Activated T-helper 1 cell treated with Interleukin-2 at 50 U/mL for 16 hours (primary cell): ENCODE results near the gene TRMT2A.

Experiments used
- DNase-seq: peaks from one replicate; pipeline ENCODE4 v3.0.0-alpha.2; 2020; ENCODE audit warnings: low read depth

TRMT2A gene

GRCh38 chr22:20135265-20135664 lies 18.2 kb upstream of the TRMT2A start:
- no peak for DNase-seq

- DNase-seq = no peak
These were observed 17.0 kb upstream of the TRMT2A start for GRCh38 chr22:20133930-20134549.

- DNase-seq = no peak
These were observed 15.7 kb upstream of the TRMT2A start for GRCh38 chr22:20132686-20133246.

- DNase-seq = no peak
These were observed 15.0 kb upstream of the TRMT2A start for GRCh38 chr22:20131859-20132685.

- peak; percentile 31 for DNase-seq
These were observed 14.5 kb upstream of the TRMT2A start, which contains the start of gene ZDHHC8 for GRCh38 chr22:20131597-20131858. Gene ZDHHC8 (plus strand): TSS chr22:20131804. CDS start chr22:20131948, 144 bp downstream.

- DNase-seq = peak; percentile 75
These were observed 13.9 kb upstream of the TRMT2A start for GRCh38 chr22:20130731-20131596.

GRCh38 chr22:20130319-20130718 lies 13.3 kb upstream of the TRMT2A start:
- no peak for DNase-seq

GRCh38 chr22:20129747-20130014 lies 12.7 kb upstream of the TRMT2A start:
- no peak for DNase-seq

- peak; percentile 26 for DNase-seq
These were observed 12.1 kb upstream of the TRMT2A start for GRCh38 chr22:20128902-20129746.

- DNase-seq = no peak
These were observed 11.5 kb upstream of the TRMT2A start for GRCh38 chr22:20128619-20128901.

- no peak for DNase-seq
These were observed 11.0 kb upstream of the TRMT2A start for GRCh38 chr22:20127869-20128618.

GRCh38 chr22:20127318-20127868 lies 10.4 kb upstream of the TRMT2A start:
- DNase-seq = no peak

- DNase-seq = no peak
These were observed 9.4 kb upstream of the TRMT2A start for GRCh38 chr22:20126284-20127029.

GRCh38 chr22:20125201-20126174 lies 8.5 kb upstream of the TRMT2A start:
- no peak for DNase-seq

GRCh38 chr22:20124083-20124787 lies 7.2 kb upstream of the TRMT2A start:
- no peak for DNase-seq

- no peak for DNase-seq
These were observed 6.5 kb upstream of the TRMT2A start for GRCh38 chr22:20123366-20124082.

- DNase-seq = no peak
These were observed 4.9 kb upstream of the TRMT2A start for GRCh38 chr22:20121856-20122415.
